ENCODE data around the gene KCNN3.

GRCh38 chr1:154772606-154773506, 97.2 kb downstream of the KCNN3 start:
- no peak for TF ChIP-seq CTCF (IDR thresholded peaks at IDR 0.05; ENCODE audit: low read depth, low read length)
- TF ChIP-seq POLR2A (IDR thresholded peaks at IDR 0.05; ENCODE audit: extremely low read depth, insufficient read length): no peak
- no peak for TF ChIP-seq MAX (IDR thresholded peaks at IDR 0.05; ENCODE audit: low read depth, low read length)
